ENCODE results near the gene ERBB4.

Gene ERBB4

GRCh38 chr2:212360068-212360460 is 178.5 kb downstream of the ERBB4 start:
- TF ChIP-seq CSRNP3 (CRISPR knock-in tag; IDR thresholded peaks at IDR 0.05) (no peak), CREB5 (CRISPR knock-in tag; IDR thresholded peaks at IDR 0.05; ENCODE audit: low read depth) (no peak), TCF4 (CRISPR knock-in tag; IDR thresholded peaks at IDR 0.05; ENCODE audit: borderline replicate concordance) (no peak), ZNF8 (CRISPR knock-in tag; IDR thresholded peaks at IDR 0.05) (no peak), TSHZ2 (CRISPR knock-in tag; IDR thresholded peaks at IDR 0.05) (no peak), ARNTL (CRISPR knock-in tag; IDR thresholded peaks at IDR 0.05; ENCODE audit: borderline replicate concordance, low read depth) (no peak), CSDC2 (CRISPR knock-in tag; IDR thresholded peaks at IDR 0.05) (no peak), BACH2 (CRISPR knock-in tag; IDR thresholded peaks at IDR 0.05; ENCODE audit: borderline replicate concordance) (no peak), OSR1 (CRISPR knock-in tag; IDR thresholded peaks at IDR 0.05) (no peak), ZFP30 (CRISPR knock-in tag; IDR thresholded peaks at IDR 0.05) (no peak), SNAI2 (CRISPR knock-in tag; IDR thresholded peaks at IDR 0.05) (no peak), PATZ1 (CRISPR knock-in tag; IDR thresholded peaks at IDR 0.05; ENCODE audit: borderline replicate concordance) (no peak), ZFP3 (CRISPR knock-in tag; IDR thresholded peaks at IDR 0.05) (no peak), PPARA (CRISPR knock-in tag; IDR thresholded peaks at IDR 0.05; ENCODE audit: borderline replicate concordance) (no peak), TOX (CRISPR knock-in tag; IDR thresholded peaks at IDR 0.05; ENCODE audit: borderline replicate concordance) (no peak), ZNF70 (CRISPR knock-in tag; IDR thresholded peaks at IDR 0.05) (no peak), ISL1 (CRISPR knock-in tag; IDR thresholded peaks at IDR 0.05) (no peak), RARB (CRISPR knock-in tag; IDR thresholded peaks at IDR 0.05) (no peak)
- ATAC-seq = no peak

- ATAC-seq = peak; percentile 19; the same call in 1 of the 3 replicates
- TF ChIP-seq TOX (CRISPR knock-in tag; IDR thresholded peaks at IDR 0.05; ENCODE audit: borderline replicate concordance) (no peak), ISL1 (CRISPR knock-in tag; IDR thresholded peaks at IDR 0.05) (peak; percentile 54; the same call in 1 of the 2 replicates), ZNF70 (CRISPR knock-in tag; IDR thresholded peaks at IDR 0.05) (no peak), TCF4 (CRISPR knock-in tag; IDR thresholded peaks at IDR 0.05; ENCODE audit: borderline replicate concordance) (peak; percentile 74; the same call in 1 of the 2 replicates), ZNF8 (CRISPR knock-in tag; IDR thresholded peaks at IDR 0.05) (no peak), PPARA (CRISPR knock-in tag; IDR thresholded peaks at IDR 0.05; ENCODE audit: borderline replicate concordance) (no peak), CSRNP3 (CRISPR knock-in tag; IDR thresholded peaks at IDR 0.05) (no peak), ZFP30 (CRISPR knock-in tag; IDR thresholded peaks at IDR 0.05) (no peak), ARNTL (CRISPR knock-in tag; IDR thresholded peaks at IDR 0.05; ENCODE audit: borderline replicate concordance, low read depth) (no peak), RARB (CRISPR knock-in tag; IDR thresholded peaks at IDR 0.05) (no peak), CREB5 (CRISPR knock-in tag; IDR thresholded peaks at IDR 0.05; ENCODE audit: low read depth) (no peak), POU6F1 (CRISPR knock-in tag; IDR thresholded peaks at IDR 0.05; ENCODE audit: borderline replicate concordance, low read depth) (no peak), SNAI2 (CRISPR knock-in tag; IDR thresholded peaks at IDR 0.05) (no peak), ZNF565 (CRISPR knock-in tag; conservative IDR thresholded peaks at IDR 0.05; ENCODE audit: low read depth) (no peak), ESRRG (CRISPR knock-in tag; IDR thresholded peaks at IDR 0.05) (no peak), TSHZ2 (CRISPR knock-in tag; IDR thresholded peaks at IDR 0.05) (peak; percentile 63), ZFP3 (CRISPR knock-in tag; IDR thresholded peaks at IDR 0.05) (no peak)
Measured at GRCh38 chr2:212359425-212360067, 179.1 kb downstream of the ERBB4 start.

All from SK-N-SH treated with all-trans-retinoic acid at 6 μM for 48 hours (cell line).